NCI-H128 (cell line): ENCODE data around the gene PHLPP1.

Source experiments
- DNase-seq: peaks from one replicate; lab custom pipeline; 2025; ENCODE audit not compliant: unreplicated experiment; lab: John Stamatoyannopoulos, UW

Gene PHLPP1

GRCh38 chr18:62844850-62845643 lies 129.7 kb downstream of the PHLPP1 start:
- DNase-seq = no peak

DNA sequence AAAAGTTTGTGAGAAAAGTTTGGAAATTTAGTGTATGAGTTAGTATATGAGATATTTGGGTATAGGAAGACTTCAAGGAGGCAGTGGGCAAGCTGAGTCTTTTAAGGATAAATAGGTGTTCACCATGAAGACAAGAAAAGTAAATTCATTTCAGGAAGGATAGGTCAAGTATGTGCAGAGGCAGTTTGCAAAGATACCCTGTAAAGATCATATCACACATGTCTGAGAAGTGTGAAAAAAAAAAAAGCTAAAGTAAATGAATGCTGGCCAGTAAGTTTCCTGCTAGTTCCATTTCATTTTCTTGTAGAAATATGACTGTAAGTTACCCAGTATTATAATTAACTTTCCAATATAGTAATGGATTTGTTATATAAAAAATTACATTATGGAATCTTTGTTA lies 131.0 kb downstream of the PHLPP1 start:
- no peak for DNase-seq

- no peak for DNase-seq
Measured at GRCh38 chr18:62847081-62847480, 131.7 kb downstream of the PHLPP1 start.

GRCh38 chr18:62848946-62849345 lies 133.6 kb downstream of the PHLPP1 start:
- no peak for DNase-seq

GRCh38 chr18:62850619-62851306 lies 135.4 kb downstream of the PHLPP1 start:
- DNase-seq = no peak

GRCh38 chr18:62852851-62853250 lies 137.5 kb downstream of the PHLPP1 start:
- DNase-seq = no peak

DNA sequence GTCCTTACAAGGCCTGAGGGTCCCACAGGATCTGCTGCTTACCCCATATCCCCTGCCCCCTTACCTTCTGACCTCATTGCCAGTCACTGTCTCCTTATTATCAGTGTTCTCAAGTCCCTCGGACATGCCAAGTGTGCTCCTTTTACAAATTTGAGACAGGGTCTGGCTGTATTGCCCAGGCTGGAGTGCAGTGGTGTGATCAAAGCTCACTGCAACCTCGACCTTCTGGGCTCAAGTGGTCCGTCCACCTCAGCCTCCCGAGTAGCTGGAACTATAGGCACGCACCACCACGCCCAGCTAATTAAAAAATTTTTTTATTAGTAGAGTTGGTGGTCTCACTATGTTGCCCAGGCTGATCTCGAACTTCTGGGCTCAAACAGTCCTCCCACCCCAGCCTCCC lies 141.0 kb downstream of the PHLPP1 start:
- no peak for DNase-seq

GRCh38 chr18:62857263-62857976 lies 142.1 kb downstream of the PHLPP1 start:
- DNase-seq = no peak

DNA sequence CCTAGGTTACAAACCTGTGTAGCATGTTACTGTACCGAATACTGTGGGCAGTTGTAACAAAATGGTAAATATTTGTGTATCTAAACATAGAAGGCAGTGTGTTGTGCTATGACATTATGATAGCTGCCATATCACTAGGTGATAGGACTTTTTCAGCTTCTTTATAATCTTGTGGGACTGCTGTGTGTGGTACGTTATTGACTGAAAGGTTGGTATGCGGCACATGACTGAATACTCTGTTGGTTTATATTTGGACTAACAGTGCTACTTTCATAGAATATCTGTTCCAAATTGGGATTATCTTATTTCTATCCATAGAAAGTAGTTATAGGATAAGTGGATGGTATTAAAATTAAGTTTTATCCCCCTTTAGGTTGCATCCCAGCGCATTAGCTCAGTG lies 144.7 kb downstream of the PHLPP1 start:
- DNase-seq = no peak

GRCh38 chr18:62862466-62862865 lies 147.1 kb downstream of the PHLPP1 start:
- no peak for DNase-seq

- DNase-seq = no peak
Measured at GRCh38 chr18:62863579-62864001, 148.2 kb downstream of the PHLPP1 start.

DNA sequence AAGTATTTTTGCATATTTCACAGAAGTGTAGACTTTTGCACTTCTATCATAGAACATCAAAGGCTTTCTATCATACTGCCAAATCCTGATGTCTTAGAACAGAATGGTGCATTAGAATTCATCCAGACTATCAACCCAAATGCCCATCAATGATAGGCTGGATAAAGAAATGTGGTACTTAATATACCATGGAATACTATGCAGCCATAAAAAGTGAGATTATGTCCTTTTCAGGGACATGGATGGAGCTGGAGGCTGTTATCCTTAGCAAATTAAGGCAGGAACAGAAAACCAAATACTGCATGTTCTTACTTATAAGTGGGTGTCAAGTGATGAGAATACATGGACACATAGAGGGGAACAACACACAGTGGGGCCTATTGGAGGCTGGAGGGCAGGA lies 150.2 kb downstream of the PHLPP1 start:
- no peak for DNase-seq

DNA sequence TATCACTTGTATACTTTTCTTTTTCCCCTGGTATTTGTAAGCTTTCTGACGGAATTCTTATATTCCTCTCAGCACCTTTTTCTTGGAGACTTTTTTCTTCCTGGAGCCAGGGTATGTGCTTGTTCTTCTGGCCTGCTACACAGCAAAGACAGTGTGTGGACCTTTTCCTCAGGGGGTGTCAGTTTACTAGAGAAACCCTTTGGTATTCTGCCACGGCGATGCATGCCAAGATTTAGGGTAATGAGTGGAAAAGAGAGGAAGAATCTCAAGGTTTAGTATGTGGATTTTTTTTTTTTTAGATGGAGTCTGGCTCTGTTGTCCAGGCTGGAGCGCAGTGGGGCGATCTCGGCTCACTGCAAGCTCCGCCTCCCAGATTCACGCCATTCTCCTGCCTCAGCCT lies 152.2 kb downstream of the PHLPP1 start:
- DNase-seq = no peak

DNA sequence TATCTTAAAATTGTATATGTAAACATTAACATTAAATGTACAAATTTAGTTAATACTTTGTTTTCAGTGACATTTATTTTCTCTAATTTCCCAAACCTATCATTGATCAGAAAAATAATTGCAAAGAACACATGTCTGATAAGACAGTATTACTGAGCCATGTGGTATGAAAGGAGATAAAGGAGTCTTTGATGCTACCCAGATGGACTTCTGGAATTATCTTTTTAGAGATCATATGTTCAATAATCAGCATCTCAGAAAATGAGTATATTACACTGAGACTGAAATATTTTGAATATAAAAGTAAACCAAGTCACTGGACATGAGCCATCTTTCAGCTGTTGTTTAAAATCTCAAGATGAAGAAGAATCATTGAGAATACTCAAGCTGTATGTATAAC lies 153.3 kb downstream of the PHLPP1 start:
- DNase-seq = no peak

DNA sequence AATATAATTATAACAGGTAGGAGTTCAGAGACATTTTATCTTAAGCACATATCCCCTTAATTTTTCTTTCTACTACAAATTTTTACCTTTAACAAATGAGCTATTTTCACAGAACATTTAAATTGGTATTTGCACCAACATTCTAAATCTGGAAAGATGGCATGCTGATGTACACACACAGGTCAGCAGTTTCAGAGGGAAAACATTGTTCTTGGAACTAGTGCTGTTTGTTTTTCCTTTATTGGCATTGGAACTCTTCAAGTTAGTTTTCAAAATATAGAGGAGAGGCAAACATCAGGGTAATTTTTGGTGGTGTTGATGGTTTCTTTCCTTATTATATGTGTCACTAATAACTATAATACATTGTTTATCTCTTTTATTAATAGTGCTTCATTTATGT lies 155.3 kb downstream of the PHLPP1 start:
- no peak for DNase-seq

DNA sequence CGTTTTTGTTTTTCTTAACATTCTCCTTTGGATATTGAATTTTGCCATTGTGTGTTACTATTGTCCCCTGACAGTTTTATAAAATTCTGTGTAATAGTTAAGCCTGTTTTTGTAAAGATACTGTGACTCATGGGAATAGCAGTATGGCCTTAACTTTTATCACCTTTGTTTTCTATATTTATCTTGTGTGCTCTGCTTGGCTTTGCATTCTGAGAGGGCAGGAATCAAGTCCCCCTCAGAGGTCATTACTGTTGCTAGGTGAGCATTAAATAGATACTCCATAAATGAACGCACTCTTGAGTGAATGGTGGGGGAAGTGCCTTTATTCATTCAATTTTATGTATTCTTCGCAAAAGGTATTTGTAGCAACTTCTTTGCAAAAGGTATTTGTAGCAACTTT lies 160.0 kb downstream of the PHLPP1 start:
- DNase-seq = no peak

GRCh38 chr18:62876111-62876510 lies 160.8 kb downstream of the PHLPP1 start:
- DNase-seq = no peak

GRCh38 chr18:62876828-62877227 lies 161.5 kb downstream of the PHLPP1 start:
- DNase-seq = no peak

GRCh38 chr18:62877411-62878221 lies 162.3 kb downstream of the PHLPP1 start:
- no peak for DNase-seq

DNA sequence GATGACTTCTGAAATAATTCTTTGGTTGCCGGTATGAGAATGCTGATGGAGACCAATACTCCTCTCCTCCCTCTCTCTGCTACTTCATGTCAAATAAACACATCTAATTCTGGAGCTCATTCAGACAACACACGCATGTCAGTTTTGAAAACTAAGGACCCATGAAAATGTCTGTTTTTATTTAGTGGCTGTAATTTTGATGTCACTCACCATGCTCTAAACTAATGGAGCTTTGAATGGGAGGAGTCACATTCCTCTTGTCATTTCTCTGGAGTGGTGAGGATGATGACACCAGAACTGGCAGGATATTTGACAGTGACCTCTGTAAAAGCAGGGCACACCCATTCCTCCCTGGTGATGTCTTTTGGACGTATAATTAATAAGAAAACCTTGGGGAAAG lies 163.0 kb downstream of the PHLPP1 start:
- no peak for DNase-seq

- DNase-seq = no peak
Measured at GRCh38 chr18:62880034-62880433, 164.7 kb downstream of the PHLPP1 start.
